Measurements from ENCODE around the gene CRYBG3.

The CRYBG3 gene

DNA sequence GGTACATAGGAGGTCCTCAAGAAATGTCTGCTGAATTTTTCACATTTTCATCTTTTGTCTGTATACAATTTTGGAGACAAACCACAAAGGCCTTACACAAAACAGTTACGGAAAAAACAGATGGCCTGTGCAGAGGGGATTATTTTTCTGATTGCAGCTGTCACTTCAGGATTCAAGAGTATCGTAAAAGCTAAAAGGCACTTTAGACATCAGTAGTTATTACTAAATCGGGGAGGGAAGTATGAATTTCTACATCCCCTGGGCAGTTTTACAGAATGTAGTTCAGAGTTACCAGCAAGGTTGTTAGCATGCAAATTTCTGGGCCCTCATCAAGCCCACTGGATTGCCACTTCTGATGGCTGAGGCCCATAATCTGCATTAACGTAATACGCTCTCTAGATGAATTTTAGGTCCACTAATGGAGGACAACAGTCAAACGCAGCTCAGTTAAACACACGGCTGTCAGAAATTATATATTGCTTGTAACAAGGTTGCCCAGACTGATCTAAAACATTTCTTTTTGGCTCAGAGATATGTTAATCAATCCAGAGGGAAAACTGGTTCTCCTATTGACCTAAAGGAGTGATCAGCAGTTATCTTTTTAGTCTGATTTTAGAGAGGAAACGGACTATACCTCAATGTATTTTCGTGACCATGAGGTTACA, 149.3 kb downstream of the CRYBG3 start:
- Mint-ChIP-seq H3K27ac (peak overlapping the region; percentile 67), H3K4me1 (ENCODE audit: low read depth) (peaks cover 57% of the 10 kb centered on the region), H3K9me3 (no peaks in the 10 kb centered on the region), H3K36me3 (ENCODE audit: low read depth) (peaks cover 11% of the 10 kb centered on the region), H3K27me3 (no peaks in the 10 kb centered on the region), H3K4me3 (peak overlapping the region; percentile 79)
- intact Hi-C loops (cut with micrococcal nuclease) = loop anchor here (5.0 kb wide), 2 partner anchors 41 to 149 kb away; partner anchors contain the start of gene CRYBG3

DNA sequence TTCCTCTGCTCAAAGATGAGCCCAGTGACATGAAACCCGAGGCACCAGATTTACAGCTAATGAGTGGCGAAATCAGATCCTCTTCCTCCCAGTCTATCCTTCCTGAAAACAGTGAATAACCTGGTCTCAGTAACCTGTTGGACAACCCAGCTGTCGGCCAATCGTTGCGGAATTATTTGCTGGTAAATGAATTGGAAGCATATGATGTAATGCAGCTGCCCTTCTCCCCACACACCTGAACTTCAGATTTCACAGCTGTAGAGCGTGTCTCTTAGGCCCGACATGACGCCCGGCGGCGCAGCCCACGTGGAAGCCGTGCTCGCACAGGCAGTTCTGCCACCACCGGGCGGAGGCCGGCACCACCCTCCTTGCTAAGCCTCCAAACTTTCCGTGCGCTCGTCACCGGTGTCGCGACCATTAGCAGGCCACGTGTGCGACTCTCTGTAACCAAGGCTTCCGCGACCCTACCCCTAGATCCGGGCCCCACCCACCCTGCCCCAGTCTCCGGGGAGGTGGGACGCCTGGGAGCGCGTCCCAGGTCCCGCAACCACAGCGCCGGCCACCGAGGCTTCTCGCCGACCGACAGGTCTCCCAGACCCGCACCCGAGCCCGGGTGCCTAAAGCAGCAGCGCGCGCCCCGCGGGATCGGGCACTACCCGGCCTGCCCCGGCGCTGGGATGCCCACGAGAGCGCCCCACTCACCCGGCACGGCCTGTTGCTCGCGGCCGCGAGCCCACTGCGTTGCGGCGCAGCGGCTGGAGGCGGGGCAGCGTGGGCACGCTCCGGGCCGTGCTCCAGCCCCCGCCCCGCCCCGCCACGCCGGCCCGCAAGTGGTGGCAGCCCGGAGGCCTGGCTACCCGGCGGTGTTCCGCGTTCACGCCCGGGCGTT, 150.1 kb downstream of the CRYBG3 start, which contains the start of gene RIOX2:
Gene RIOX2 (minus strand): TSS at position 753 of the 889 bp plus-strand sequence. CDS start 4,838 bp downstream, outside the sequence.
- H3K27me3 Mint-ChIP-seq = no peaks in the 10 kb centered on the region
- intact Hi-C loops (cut with micrococcal nuclease) = loop anchor here (5.0 kb wide), 2 partner anchors 40 to 150 kb away; partner anchors contain the start of gene CRYBG3
- peak within 1 kb of the TSS; percentile 79 for H3K4me3 Mint-ChIP-seq
- H3K36me3 Mint-ChIP-seq (ENCODE audit: low read depth) = peaks cover 8% of the 10 kb centered on the region
- H3K4me1 Mint-ChIP-seq (ENCODE audit: low read depth) = peaks cover 57% of the 10 kb centered on the region
- no peaks in the 10 kb centered on the region for H3K9me3 Mint-ChIP-seq
- peak within 1 kb of the TSS; percentile 67 for H3K27ac Mint-ChIP-seq

DNA sequence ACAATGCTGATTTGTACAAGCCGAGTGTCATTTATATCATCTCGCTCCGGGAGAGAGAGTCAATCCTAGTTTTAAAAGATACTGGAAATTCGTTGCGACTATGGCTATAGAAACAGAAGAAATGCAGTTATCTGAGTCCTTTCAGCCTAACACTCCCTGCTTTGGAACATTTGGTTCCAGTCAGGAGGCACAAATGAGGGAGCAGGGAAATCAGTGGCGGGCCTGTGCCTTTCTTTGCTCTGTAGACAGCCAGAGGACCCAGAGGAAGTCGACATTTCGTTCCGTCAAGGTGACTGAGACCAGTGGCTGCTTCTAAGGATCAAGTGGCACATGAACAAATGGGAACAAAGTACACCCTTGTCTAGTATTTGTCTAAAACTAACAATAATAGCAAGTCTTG, 151.2 kb downstream of the CRYBG3 start:
- H3K27me3 Mint-ChIP-seq = no peaks in the 10 kb centered on the region
- H3K36me3 Mint-ChIP-seq (ENCODE audit: low read depth) = no peaks in the 10 kb centered on the region
- peaks cover 57% of the 10 kb centered on the region for H3K4me1 Mint-ChIP-seq (ENCODE audit: low read depth)
- no peak overlapping the region for H3K4me3 Mint-ChIP-seq
- no peaks in the 10 kb centered on the region for H3K9me3 Mint-ChIP-seq
- intact Hi-C loops (cut with micrococcal nuclease) = loop anchor here (5.0 kb wide), 2 partner anchors 39 to 151 kb away; partner anchors contain the start of gene CRYBG3
- no peak overlapping the region for H3K27ac Mint-ChIP-seq

DNA sequence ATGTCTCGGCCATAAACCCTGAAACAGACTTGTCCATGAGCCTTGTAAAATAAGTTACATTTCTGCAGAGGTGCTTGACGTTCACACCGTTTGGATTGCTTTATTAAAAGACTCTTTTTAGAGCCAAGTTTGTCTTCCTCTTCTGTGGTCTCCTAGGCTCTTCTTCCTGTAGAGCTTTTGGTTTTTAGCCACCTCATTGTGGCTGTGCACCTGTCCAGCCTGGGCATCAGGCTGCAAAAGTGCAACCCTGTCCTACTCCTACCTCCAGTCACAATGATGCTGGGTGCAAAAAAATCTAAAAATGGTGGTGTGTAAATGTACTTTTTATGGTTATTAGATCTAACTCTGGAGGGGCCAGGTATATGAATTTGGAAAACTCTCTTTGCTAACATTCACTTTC, 153.2 kb downstream of the CRYBG3 start:
- no peaks in the 10 kb centered on the region for H3K9me3 Mint-ChIP-seq
- no peak overlapping the region for H3K27ac Mint-ChIP-seq
- H3K36me3 Mint-ChIP-seq (ENCODE audit: low read depth) = no peaks in the 10 kb centered on the region
- peaks cover 44% of the 10 kb centered on the region for H3K4me1 Mint-ChIP-seq (ENCODE audit: low read depth)
- H3K4me3 Mint-ChIP-seq = no peak overlapping the region
- no peaks in the 10 kb centered on the region for H3K27me3 Mint-ChIP-seq
- intact Hi-C loops (cut with micrococcal nuclease) = loop anchor here (5.0 kb wide), 2 partner anchors 37 to 153 kb away; partner anchors contain the start of gene CRYBG3

DNA sequence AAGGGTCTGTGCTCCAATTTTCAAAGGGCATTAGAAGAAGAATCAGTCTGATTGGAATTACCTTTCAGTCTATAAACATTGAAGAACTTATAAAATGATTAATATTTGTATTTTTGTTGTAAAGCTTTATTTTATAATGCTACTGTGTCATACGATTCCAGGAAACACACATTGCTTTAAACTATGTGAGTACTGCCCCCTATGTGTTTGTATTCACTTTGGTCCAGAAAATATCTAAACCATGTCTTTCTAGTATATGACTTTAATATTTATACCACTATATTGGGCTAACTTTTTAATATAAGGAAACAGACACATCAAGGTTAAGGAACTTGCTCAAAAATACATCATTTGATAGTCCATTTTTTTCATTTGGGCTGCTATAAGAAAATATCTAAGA, 153.7 kb downstream of the CRYBG3 start:
- H3K9me3 Mint-ChIP-seq = no peaks in the 10 kb centered on the region
- intact Hi-C loops (cut with micrococcal nuclease) = no loop called here
- H3K27ac Mint-ChIP-seq = no peak overlapping the region
- H3K4me3 Mint-ChIP-seq = no peak overlapping the region
- peaks cover 40% of the 10 kb centered on the region for H3K4me1 Mint-ChIP-seq (ENCODE audit: low read depth)
- no peaks in the 10 kb centered on the region for H3K27me3 Mint-ChIP-seq
- no peaks in the 10 kb centered on the region for H3K36me3 Mint-ChIP-seq (ENCODE audit: low read depth)

DNA sequence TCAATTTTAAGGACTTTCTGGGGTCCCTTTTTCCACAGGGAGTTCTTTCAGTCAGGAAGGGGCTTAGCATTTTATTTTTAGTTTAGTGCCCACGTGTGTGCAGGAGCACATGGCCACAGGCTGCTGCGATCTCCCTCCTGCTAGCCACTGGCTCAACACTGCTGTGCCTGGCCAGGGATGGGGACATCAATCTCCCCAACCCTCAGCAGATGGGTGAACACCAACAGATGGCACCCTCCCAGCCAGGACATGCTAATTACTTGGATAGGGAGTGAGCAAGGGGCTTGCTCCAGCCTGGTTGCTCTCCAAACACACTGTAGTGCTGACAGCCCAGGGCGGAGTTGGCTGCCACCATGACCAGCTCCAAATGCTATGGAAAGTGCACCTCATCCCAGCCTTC, 157.8 kb downstream of the CRYBG3 start:
- Mint-ChIP-seq H3K36me3 (ENCODE audit: low read depth) (no peaks in the 10 kb centered on the region), H3K27me3 (no peaks in the 10 kb centered on the region), H3K4me3 (no peak overlapping the region), H3K9me3 (no peaks in the 10 kb centered on the region), H3K4me1 (ENCODE audit: low read depth) (peaks cover 6% of the 10 kb centered on the region), H3K27ac (no peak overlapping the region)
- intact Hi-C loops (cut with micrococcal nuclease) = no loop called here

DNA sequence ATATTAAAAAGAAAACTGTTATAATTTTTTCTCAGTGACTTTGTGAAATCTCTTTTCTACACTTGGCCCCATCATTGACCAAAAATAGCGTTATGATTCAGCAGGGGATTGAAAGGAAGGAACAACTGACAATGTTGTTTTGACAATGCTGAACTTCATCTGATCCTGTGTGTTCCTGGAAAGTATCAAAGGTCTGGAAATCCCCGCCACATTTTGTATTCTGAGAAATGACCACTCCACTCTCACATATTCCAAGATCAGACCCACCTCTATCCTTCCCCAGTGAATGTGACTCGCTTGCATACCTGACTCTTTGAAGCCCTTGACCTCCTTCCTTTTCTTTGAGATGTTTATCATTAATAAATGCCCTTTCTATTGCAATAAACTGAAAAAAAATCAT, 160.1 kb downstream of the CRYBG3 start:
- H3K36me3 Mint-ChIP-seq (ENCODE audit: low read depth) = no peaks in the 10 kb centered on the region
- no peaks in the 10 kb centered on the region for H3K4me1 Mint-ChIP-seq (ENCODE audit: low read depth)
- no peaks in the 10 kb centered on the region for H3K9me3 Mint-ChIP-seq
- H3K27ac Mint-ChIP-seq = no peak overlapping the region
- intact Hi-C loops (cut with micrococcal nuclease) = no loop called here
- H3K27me3 Mint-ChIP-seq = no peaks in the 10 kb centered on the region
- no peak overlapping the region for H3K4me3 Mint-ChIP-seq

DNA sequence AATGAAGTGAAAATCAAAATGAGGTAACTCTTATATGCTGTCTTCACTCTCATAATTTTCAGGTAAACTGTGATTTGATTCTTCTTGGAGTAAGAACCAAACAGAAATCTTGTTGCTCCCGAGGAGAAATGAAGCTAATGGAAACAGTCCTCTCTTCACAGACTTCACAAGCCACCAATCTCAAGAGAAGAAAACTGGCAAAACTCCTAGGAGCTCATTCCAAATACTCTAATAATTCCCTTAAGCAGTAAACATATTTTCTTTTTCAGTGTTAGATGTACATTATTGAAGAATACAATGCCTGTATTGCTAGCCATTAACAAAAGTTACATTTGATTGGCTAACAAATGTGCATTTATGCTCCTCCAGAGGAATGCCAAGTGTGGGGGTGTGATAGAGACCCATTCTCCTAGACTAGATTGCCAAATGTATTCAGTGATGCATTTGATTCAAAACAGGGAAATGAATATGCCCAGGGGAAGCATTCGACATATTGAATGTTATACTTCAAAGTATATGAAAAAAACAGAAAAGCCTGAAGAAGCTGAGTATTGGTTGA, 162.2 kb downstream of the CRYBG3 start:
- Mint-ChIP-seq H3K27me3 (no peaks in the 10 kb centered on the region), H3K4me3 (no peak overlapping the region), H3K27ac (no peak overlapping the region), H3K4me1 (ENCODE audit: low read depth) (no peaks in the 10 kb centered on the region), H3K36me3 (ENCODE audit: low read depth) (no peaks in the 10 kb centered on the region), H3K9me3 (peaks cover 9% of the 10 kb centered on the region)
- intact Hi-C loops (cut with micrococcal nuclease) = no loop called here

DNA sequence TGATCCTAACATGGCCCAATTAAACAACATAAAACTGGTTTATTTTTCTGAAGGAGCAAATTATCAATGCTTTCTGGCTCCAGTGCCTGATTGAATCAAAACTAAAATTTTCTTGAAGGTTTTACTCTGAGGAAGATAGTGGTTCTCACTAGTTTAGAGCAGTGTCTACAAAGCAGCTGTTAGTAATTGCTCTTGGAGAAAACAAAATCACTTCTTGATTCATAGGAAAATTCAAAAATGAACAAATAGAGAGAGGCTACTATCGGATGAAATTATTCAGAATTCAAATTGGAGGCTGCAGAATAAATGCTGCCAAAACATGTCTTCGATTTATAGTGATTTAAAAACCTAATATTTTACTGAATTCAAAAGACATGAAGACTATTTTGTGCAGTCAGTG, 165.5 kb downstream of the CRYBG3 start:
- Mint-ChIP-seq H3K4me1 (ENCODE audit: low read depth) (peaks cover 17% of the 10 kb centered on the region), H3K4me3 (no peak overlapping the region), H3K27ac (no peak overlapping the region), H3K27me3 (no peaks in the 10 kb centered on the region), H3K36me3 (ENCODE audit: low read depth) (no peaks in the 10 kb centered on the region), H3K9me3 (peaks cover 9% of the 10 kb centered on the region)
- intact Hi-C loops (cut with micrococcal nuclease) = no loop called here

DNA sequence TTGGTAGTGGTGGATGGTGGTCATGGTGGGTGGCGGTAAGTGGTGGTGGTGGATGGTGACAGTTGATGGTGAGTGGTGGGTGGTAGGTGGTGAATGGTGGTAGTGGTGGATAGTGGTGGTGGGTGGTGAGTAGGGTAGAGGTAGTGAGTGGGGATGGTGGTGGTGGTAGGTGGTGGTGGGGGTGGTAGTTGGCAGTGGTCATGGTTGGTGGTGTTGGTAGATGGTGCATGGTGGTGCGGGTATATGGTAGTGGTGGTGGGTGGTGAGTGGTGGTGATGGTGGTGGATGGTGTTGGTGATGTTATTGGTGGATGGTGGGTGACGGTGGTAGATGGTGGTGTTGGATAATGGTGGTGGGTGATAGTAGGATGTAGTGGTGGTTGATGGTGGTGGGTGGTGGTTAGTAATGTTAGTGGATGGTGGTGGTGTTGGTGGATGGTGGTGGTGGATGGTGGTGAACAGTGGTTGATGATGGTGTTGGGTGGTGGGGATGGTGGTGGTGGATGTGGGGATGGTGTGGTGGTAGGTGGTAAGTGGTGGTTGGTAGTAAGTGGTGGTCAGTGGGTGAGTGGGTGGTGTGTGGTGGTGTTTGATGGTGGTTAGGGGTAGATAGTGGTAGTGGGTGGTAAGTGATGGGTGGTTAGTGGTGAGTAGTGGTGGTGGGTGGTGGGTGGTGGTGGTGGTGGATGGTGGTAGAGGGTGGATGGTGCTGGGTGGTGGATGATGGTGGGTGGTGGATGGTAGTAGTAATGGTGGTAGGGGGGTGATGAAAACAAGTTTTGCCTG, 167.2 kb downstream of the CRYBG3 start:
- peaks cover 17% of the 10 kb centered on the region for H3K4me1 Mint-ChIP-seq (ENCODE audit: low read depth)
- peaks cover 9% of the 10 kb centered on the region for H3K9me3 Mint-ChIP-seq
- H3K27me3 Mint-ChIP-seq = no peaks in the 10 kb centered on the region
- H3K4me3 Mint-ChIP-seq = no peak overlapping the region
- no peak overlapping the region for H3K27ac Mint-ChIP-seq
- no peaks in the 10 kb centered on the region for H3K36me3 Mint-ChIP-seq (ENCODE audit: low read depth)
- intact Hi-C loops (cut with micrococcal nuclease) = no loop called here

DNA sequence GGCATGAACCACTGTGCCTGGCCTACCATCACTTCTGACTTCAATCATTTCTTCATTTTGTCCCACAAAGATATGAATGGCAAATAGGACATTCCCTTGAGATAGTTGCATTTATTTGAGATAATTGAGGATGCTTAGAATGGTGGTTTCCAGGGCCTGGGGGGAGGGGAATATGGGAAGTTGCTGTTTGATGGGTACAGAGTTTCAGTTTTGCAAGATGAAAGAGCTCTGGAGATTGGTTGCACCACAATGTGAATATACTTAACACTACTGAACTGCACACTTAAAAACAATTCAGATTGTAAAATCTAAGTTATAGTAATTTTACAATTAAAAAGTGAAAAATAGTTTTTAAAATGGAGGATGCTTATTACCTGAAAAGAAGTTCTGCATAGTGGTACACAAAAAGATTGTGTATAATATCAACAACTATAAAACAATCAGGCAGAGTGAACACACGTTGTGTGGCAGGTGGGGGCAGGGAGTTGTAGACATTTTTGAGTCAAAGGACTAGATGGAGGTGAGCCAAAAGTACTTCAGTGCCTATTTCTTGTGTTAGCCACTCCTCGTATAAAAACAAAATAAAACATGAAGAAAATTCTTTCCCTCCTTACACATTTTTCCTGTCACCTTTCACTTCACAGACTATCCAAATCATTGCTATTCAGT, 168.9 kb downstream of the CRYBG3 start:
- Mint-ChIP-seq H3K27me3 (no peaks in the 10 kb centered on the region), H3K36me3 (ENCODE audit: low read depth) (no peaks in the 10 kb centered on the region), H3K27ac (no peak overlapping the region), H3K4me3 (no peak overlapping the region), H3K9me3 (peaks cover 9% of the 10 kb centered on the region), H3K4me1 (ENCODE audit: low read depth) (peaks cover 17% of the 10 kb centered on the region)
- intact Hi-C loops (cut with micrococcal nuclease) = no loop called here

DNA sequence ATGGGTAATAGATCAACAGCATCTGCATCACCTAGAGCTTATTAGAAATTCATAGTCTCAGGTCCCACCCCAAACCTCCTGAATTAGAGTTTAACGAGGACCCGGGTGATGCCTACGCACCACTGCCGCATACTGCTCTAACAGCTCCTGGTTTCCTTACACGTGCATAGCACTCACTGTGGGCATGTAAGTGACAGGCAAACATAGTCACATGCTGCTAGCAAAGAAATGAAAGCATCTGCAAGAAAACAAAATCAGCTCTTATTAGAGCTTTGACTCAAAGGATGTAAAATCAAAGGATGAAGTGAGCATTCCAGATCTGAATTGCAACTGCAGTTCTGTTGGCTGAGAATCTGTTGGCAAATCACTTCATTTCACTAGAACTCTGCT, 169.5 kb downstream of the CRYBG3 start:
- Mint-ChIP-seq H3K4me3 (no peak overlapping the region), H3K27me3 (no peaks in the 10 kb centered on the region), H3K4me1 (ENCODE audit: low read depth) (peaks cover 17% of the 10 kb centered on the region), H3K36me3 (ENCODE audit: low read depth) (no peaks in the 10 kb centered on the region), H3K27ac (no peak overlapping the region), H3K9me3 (peaks cover 9% of the 10 kb centered on the region)
- intact Hi-C loops (cut with micrococcal nuclease) = no loop called here

DNA sequence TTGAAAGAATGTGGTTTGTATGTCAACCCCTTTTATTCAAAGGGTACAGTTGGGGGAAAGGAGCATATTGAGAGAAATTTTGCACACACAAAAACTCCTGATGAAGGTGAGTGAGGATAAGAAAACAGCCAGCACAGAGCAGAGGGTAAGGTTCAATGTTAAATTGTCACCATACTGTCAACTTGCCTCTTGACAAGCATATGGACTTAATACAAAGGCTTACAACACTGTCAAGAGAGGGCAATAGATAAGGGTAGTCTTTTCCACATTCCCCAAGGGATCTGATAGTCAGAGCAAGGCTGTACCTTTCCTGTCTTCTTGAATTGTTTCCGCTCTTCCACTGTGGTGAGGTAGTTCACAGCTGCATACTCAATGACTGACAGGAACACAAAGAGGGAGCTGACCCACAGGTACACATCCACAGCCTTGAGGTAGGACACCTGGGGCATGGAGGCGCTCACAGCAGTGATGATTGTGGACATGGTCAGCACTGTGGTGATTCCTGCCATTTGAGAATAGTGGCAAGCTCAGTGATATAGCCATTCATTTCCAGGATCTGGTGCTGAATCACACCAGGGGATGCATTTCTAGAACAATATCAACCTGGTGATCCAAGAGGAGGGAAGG, 170.8 kb downstream of the CRYBG3 start:
- no peaks in the 10 kb centered on the region for H3K27me3 Mint-ChIP-seq
- peaks cover 9% of the 10 kb centered on the region for H3K9me3 Mint-ChIP-seq
- intact Hi-C loops (cut with micrococcal nuclease) = no loop called here
- H3K36me3 Mint-ChIP-seq (ENCODE audit: low read depth) = no peaks in the 10 kb centered on the region
- H3K4me3 Mint-ChIP-seq = no peak overlapping the region
- peaks cover 17% of the 10 kb centered on the region for H3K4me1 Mint-ChIP-seq (ENCODE audit: low read depth)
- no peak overlapping the region for H3K27ac Mint-ChIP-seq

All from dendritic cell treated with granulocyte-macrophage colony-stimulating factor and Interleukin-4, amounts not matched to agents 40 ng/mL and 50 ng/mL, for 4 days (primary cell).